HG03442 (cell line): ENCODE data around the gene BTBD3.

Experiments used
- ATAC-seq: cut with Tn5 transposase; IDR thresholded peaks from one replicate; pipeline ENCODE4 v1.9.1; 2021; ENCODE audit warnings: mild to moderate bottlenecking, moderate library complexity; ENCODE audit not compliant: unreplicated experiment

The BTBD3 gene

GRCh38 chr20:11965602-11966001, 47.9 kb downstream of the BTBD3 start:
- ATAC-seq, result no peak

GRCh38 chr20:11966186-11966585, 48.5 kb downstream of the BTBD3 start:
- ATAC-seq, result no peak

GRCh38 chr20:11970243-11970836, 52.6 kb downstream of the BTBD3 start:
- ATAC-seq, result no peak

- ATAC-seq, result no peak
Measured at GRCh38 chr20:11972478-11972877, 54.8 kb downstream of the BTBD3 start.
